ENCODE data around the gene CEP170. TPM values are rescaled to one million over a fixed set of nuclear protein-coding genes. Genes with fewer than 3 reads are reported as not detected.

CEP170 gene
- total RNA-seq, 1 donor from 2014 or later, result 42.7 TPM

DNA sequence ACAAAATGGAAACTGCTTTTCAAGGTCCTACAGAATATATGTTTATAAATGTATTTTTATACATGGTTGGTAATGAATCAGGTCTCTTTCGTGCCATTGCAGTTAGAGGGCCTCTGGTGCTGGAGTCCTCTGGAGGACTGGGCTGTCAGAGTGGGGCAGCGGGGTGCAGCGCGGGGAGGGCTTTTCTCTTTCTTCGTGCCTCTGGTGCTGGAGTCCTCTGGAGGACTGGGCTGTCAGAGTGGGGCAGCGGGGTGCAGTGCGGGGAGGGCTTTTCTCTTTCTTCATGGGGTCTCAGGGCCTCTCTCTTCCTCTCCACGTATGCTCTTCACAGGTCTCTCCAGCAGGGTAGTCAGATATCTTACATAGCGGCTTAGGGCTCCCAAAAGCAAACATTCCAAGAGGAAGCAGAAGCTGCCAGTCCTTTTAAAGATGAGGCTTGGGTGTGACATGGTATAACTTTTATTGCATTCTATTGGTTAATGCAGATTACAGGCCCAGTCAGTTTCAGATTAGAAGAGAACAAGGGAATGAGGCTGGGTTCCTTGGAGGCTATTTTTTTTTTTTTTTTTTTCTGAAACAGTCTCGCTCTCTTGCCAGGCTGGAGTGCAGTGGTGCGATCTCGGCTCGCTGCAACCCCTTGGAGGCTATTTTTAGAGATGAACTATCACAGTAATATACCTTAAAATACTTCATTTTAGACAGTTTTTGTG lies 13.8 kb upstream of the CEP170 start:
- intact Hi-C loops (cut with micrococcal nuclease), result no loop called here

DNA sequence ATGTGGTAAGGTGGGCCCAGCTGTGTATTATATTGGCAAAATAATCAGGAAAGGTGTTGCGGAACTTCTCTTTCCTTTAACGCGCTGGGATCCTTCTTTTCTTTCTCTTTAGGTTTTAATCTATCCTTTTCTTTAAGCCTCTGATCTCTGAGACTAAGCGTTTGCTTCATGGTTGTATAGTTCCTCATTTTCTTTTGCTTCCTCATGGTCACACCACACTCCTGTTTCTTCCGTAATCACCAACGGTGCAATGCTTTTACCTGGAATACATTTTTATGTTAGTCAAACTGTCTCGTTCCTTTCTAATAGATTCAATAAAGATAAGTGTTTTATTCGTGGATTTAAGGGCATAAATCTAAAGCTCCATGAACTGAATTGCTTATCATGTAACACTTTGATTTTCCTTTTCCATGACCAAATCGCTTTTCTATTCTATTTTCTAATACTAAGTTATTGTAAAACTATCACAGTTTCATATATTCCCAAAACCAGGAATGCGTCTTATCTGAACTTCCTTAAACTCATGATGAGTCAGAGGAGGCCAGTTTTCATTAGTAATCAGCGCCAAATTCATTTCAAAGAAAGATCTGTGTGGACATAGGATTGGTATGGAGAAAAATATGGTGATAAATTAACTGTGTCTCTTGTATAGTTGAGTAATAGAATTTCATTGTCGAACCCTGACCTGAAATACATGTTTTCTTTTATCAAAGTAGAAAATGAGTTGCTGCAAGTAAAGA lies 13.0 kb upstream of the CEP170 start:
- intact Hi-C loops (cut with micrococcal nuclease), result no loop called here

DNA sequence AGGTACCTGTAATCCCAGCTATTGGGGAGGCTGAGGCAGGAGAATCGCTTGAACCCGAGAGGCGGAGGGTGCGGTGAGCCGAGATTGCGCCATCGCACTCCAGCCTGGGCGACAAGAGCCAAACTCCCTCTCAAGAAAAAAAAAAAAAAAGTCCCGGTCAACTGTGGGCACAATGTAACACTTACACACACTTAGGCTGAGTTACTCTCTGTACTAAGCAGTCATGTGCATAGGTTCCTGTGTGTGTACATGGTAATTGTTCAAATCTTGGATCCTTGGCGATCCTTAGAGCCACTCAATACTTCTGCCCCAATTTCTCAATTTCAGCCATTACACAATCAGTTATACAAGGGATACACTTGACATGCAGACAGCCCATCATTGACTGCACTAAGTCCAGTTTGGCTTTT lies 12.4 kb upstream of the CEP170 start:
- intact Hi-C loops (cut with micrococcal nuclease), result no loop called here

DNA sequence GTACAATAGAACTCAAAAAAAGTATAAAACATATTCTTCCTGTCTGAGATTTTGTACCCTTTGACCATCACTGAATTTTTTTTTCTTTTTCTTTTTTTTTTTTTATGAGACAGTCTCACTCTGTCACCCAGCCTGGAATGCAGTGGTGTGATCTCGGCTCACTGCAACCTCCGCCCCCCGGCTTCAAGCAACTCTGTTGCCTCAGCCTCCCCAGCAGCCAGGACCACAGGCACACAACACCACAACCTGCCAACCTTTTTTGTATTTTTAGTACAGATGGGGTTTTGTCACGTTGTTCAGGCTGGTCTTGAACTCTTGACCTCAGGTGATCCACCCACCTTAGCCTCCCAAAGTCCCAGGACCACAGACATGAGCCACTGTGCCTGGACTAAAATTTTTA lies 11.2 kb upstream of the CEP170 start:
- intact Hi-C loops (cut with micrococcal nuclease), result no loop called here

DNA sequence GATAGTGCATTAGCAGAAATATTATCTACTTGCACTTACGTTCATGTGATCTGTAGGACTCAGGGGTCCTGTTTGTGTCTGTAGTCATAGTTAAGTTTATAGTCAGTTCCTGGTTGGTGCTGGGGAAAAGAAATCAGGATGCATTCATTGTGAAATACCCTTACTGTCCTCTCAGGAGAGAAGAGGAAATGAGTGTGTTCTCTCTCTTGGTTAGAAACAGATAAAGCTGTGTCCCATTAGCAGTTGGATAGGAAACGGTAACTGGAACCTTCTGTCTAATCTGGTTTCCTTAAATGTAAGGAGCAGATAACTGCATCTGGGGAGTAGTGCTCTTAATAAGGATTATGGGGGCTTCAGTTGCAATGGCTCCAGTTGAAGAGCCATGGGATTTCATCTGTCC lies 9.6 kb upstream of the CEP170 start:
- intact Hi-C loops (cut with micrococcal nuclease), result no loop called here

DNA sequence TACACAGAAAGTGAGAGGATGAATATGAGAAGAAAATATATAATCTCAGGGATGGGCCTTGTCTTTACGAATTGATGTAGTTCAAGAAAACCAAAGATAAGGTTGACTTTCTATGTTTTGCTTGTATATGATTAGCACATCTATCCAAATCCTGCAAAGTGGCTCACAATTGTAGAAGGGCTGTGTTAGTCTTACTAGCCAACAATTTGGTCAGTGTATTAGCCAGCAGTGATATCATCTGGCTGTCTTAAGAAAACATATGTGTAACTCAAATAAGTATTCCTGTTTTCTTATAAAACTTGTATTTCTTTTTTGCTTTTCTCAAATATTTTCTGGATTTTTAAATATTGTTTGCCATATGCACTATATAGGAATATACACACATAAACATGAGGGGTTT lies 6.3 kb upstream of the CEP170 start:
- intact Hi-C loops (cut with micrococcal nuclease), result no loop called here

DNA sequence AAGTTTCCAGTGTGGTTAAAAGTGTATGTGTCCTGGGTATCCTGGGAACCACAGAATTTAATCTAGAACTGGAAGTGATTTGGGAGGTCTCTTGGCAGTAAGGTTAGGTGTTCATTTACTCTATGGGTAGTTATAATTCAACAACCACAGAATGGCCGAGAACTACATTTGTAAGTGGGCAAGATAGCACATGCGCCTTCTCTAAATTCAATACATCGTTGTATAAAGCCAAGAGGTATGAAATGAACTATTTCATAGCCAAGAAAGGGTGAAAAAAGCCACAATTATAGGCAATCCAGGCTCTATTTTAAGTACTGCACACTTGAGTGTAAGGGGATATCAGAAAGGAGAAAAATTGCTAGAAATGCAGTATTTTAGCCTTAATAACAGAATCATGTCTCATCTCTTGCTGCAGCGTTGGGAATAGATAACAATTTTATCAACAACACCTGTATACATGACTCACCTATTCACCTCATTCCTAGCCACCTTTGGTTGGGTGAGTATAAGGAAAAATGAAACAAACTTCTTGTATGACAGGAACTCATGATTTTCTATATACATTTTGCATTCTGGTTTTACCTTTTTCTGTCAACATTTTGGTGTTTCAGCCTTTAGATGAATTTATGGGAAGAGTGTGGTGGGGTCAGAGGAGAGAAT lies 5.3 kb upstream of the CEP170 start:
- intact Hi-C loops (cut with micrococcal nuclease), result no loop called here

DNA sequence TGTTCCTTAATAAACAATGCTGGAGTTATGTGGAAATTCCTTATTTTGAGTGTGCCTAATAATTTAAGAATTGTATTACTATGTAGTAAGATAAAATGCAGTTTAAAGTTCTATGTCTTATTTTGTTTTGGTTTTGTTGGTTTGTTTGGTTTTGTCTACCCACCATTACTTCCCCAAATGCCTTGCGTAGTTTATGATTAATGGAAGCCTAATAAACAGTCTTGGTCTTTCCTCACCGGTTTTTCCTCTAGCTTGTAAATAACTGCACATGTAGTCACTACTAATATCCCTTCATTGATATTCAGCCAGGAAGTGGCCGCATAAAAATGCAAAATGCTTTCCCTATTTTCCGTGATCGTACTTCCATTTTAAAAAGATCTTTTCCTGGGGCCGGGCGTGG lies 3.6 kb upstream of the CEP170 start:
- intact Hi-C loops (cut with micrococcal nuclease), result no loop called here

DNA sequence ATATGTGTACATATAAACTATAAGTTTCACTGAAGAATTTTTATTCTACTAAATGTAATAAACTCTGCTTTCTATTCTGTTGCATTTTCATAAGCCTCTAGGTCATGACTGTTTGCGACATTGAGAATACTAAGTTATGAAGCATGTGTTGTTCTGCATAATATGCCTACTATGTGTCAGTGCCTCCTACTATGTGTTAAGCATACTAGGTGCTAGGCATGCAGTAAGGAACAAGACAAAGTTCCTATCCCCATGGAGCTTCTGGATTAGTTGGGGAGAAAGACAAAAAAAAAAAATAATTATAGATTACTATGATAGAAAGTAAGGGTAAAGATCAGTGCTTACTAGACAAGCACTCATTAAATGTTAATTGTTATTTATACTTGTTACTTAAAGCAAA lies 2.1 kb upstream of the CEP170 start:
- intact Hi-C loops (cut with micrococcal nuclease), result no loop called here

DNA sequence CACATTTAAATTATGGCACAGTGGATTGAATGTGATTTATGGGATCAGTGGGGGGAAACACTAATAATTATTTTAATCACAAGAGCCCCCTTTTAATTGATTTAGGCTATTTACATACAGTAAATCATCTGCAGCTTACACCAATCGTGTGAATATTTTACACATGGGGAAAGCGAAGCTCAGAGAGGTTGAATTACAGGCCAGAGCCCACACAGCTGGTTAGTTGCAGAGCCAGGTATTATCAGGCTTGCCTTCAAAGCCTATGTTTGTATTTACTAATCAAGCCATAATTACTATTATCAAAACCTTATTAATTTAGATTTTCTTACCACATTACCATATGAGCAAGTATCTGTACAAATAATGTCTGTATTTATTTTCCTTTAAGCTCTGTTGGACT lies 1.5 kb upstream of the CEP170 start:
- intact Hi-C loops (cut with micrococcal nuclease), result loop anchor here (1.0 kb wide), 4 partner anchors 31 to 1737 kb away; partner anchors contain the start of gene FH

DNA sequence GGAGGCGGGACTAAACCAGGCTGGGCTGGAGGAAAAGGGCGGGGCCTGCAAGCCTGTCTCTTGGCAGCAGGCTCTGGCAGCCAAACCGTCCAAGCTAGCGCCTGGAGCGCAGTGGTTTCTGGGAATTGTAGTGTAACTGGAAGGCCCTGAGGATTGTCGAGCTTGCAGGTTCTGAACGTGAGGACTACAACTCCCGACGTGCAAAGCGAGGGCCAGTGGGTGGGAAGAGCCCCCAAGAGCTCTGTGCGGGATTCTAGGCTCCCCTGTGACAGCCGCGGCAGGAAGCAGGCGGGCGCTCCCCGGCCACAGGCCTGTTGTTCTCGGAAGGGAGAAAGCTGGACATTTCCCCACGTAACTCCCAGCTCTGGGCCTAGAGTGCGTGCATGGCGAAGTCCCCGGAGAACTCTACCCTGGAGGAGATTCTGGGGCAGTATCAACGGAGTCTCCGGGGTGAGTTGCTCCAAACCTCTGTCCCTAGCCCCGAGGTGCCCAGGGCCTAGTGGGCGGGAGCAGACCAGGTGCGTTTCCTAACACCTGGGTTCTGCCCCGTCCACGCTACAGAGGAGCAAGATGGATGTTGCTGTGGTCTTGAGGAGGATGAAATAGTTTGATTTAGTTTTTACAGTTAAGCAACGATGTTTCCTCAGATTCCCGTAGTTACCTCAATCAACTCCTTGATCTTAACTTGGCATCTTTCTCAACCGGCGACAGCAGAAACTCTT lies 871 bp upstream of the CEP170 start, which contains the start of gene SDCCAG8:
SDCCAG8 (plus strand) TSS at position 251 of the 722 bp plus-strand sequence; CDS start at position 384, 133 bp downstream.
- intact Hi-C loops (cut with micrococcal nuclease), result loop anchor here (1.0 to 2.0 kb wide), 18 partner anchors 31 to 1737 kb away; partner anchors contain the start of genes AKT3, CHML, COX20 and FH

DNA sequence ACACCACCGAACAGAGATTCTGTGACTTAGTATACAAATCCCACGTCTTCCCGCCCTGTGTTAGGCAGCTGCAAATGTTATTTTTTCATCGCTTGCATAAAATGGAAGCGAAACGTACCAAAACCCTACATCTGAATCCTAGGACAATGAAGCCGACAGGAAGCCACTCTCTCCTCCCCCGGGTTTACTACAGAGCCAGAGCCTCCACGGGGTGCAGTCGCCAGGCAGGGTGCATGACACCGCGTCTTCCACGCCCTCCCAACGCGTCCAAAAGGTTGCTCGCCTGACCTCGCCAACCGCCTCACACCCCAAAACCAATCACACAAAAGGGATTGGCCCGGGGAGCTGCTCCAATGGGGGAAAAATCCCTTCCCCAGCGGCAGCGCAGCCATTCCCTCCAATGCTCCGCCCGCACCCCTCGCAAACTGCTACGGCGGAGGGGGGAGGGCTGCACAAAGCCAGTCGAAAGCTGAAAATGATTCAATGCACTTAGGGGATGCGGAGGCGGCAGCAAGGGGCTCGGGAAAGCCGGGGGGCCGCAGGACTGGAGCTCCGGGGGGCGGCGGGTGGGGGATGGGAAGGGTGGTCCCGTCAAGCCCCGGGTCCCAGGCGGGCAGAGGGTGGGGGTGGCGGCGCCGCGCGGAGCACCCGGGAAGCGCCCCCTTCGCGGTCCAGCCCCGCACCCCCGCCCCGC lies 701 bp downstream of the CEP170 start:
- intact Hi-C loops (cut with micrococcal nuclease), result loop anchor here (1.0 to 2.0 kb wide), 2 partner anchors 22 to 166 kb away; no protein-coding TSS in a partner anchor

DNA sequence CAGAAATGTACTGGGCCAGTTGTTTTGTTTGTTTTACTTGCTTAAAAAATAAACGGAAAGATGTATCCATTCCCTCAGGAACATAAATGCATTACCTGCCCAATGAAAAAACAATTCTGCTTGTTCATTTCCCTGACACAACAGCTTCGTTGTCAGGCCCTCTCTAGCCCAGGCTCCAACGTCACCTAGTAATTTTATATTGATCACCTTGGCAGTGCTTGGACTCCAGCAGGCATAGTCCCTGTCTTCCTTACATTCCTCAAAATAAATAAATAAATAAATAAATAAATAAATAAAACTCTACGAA lies 1.2 kb downstream of the CEP170 start:
- intact Hi-C loops (cut with micrococcal nuclease), result loop anchor here (1.0 to 2.0 kb wide), 2 partner anchors 22 to 167 kb away; no protein-coding TSS in a partner anchor

DNA sequence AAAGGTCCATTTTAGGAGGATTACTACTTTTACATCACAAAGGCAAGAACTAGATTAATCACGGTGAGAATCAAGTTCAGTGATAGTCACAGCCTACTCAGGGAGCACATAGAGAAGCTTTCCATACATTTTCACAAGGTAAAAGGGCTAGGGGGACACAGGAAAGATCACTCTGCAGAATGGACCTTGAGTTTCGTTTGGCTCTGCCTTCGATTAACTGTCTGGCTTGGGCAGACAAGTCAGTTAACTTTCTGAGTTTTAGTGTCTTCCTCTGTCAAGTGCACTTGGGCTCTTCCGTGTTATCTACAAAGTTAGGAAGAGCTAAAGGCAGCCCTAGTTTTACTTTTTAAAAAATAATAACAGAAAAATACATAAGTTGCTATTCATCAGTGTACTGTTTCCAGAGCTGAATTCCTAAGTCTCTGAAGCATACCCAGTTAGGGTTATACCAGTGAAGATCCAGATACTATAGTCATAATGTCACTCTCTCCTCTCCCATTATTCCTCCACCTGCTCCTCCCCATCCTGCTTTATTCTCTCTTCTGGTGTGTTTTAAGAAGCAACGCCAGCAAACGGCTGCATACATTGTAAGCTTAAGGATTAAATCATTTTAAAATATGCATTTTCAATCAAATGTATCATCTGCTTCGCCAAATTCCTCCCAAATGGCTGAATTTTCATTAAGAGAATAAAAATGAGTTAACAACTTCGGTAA lies 1.7 kb downstream of the CEP170 start:
- intact Hi-C loops (cut with micrococcal nuclease), result no loop called here

DNA sequence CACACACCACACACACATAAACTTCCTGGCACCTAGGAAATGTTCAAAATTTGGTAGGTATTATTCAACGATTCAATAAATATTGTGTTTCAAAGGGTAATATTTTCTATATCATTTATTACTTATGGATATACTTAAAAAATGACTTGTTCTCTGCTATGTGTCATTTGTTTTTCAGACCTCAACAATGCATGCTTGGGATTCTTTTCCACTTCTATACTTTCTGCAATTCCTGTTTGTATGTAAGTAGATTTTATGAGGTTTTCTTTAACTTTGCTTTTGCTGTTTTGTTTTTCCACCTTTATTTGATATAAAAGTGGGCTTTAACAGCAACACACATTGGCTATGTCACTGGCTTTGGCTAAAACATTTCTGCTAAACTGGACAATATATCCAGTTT lies 3.5 kb downstream of the CEP170 start:
- intact Hi-C loops (cut with micrococcal nuclease), result no loop called here

DNA sequence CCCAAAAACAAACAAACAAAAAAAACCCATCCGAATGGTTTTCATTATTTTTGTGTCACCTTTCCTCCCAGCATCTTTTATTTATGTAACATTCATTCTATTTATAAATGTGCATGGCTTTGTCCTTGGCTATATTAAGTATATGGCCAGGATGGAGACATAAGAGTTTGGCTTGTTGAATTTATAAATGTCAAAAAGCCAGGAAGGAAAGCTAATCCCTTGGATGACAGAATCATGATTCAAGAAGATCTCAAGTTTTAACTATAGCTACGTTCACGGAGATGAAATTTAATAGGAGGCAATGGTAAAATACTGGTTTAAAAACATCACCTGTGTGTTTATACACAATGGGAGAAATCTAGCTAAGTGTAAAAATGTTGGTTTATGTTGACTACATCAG lies 5.0 kb downstream of the CEP170 start:
- intact Hi-C loops (cut with micrococcal nuclease), result no loop called here

DNA sequence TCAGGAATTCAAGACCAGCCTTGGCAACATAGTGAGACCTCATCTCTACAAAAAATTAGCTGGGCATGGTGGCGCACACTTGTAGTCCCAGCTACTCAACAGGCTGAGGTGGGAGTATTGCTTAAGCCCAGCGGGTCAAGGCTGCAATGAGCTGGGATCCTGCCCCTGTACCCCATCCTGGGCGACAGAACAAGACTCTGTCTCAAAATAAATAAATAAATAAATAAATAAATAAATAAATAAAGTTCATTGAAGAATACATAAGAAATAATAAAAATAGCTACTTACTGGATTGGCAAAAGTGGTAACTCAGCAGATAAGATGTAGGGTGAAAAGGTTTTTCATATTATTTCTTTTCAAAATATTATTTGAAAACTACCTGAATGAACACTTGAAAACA lies 5.9 kb downstream of the CEP170 start:
- intact Hi-C loops (cut with micrococcal nuclease), result no loop called here

DNA sequence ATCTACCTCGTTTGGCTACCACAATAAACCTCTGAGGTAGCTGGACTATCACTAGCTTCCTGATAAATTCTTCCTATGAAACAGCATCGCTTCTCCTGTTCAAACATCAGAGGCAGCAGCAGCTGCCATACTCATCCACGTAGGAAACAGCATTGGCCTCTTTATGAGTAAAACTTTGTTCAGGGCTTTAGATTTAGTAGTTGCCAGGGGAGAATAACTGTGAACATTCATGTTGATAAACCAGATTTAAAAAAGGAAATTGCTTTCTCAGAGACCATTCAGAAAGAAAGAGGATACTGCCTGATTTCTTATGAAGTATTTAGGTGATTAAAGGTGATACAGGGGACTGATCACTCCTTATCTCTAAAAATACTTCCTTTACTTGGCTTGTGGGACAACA lies 7.2 kb downstream of the CEP170 start:
- intact Hi-C loops (cut with micrococcal nuclease), result no loop called here

DNA sequence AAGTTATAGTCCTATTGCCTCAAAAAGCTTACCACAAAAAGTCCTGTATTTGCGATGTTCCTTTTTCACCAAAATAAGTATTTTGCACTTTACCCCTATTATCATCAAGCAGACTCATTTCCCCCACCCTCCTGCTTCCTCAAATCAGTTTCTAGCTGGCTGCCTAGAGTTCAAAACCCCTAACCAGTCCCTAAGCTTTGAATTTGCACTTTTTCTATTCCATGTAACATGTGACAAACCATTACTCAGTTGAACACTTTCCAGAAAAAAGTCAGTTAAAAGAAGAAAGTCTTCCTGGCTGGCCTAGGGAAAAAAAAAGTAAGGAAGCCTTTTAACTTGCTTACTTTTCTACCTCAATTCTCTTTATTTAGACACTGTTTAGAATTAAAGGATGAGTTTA lies 8.2 kb downstream of the CEP170 start:
- intact Hi-C loops (cut with micrococcal nuclease), result no loop called here

DNA sequence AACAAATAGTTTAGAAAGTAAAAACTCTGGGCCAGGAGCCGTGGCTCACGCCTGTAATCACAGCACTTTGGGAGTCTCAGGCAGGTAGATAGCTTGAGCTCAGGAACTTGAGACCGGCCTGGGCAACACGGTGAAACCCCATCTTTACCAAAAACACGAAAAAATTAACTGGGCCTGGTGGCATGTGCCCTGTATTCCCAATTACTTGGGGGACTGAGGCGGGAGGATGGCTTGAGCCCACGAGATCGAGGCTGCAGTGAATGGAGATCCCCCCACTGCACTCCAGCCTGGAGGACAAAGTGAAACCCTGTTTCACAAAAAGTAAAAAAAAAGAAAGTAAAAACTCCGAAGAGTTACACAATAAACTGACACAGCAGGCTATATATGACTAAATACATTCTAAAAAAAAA lies 10.6 kb downstream of the CEP170 start:
- intact Hi-C loops (cut with micrococcal nuclease), result no loop called here

All from T-helper 1 cell treated with Interleukin-12 subunit alpha and Interleukin-12 subunit beta and Interleukin-4 antibody, amounts not matched to agents 30 ng/mL and 1 ng/mL, for 36 hours (primary cell).